Hepatocyte (in vitro differentiated cells): Measurements from ENCODE around the gene PFDN4. TPM values are rescaled to one million over a fixed set of nuclear protein-coding genes. Genes with fewer than 3 reads are reported as not detected.
"Not testable (repeated sequence)": the region's sequence is repeated elsewhere in the genome, so short reads cannot be mapped to it uniquely, and the experiment has no call there.

Experiments
- DNase-seq: peaks from one replicate; pipeline ENCODE4 v3.0.0-alpha.2; 2016; ENCODE audit warnings: low spot score
- H2AFZ ChIP-seq: fragments of 200-600 bp; sonication (generic); 2 replicates; pipeline ENCODE4 v1.6.0; 2016; ENCODE audit warnings: antibody characterized with exemption, mild to moderate bottlenecking
- H3K27ac ChIP-seq: fragments of 200-600 bp; sonication (generic); 2 replicates; pipeline ENCODE4 v1.5.1; 2016; ENCODE audit warnings: mild to moderate bottlenecking
- H3K27me3 ChIP-seq: fragments of 200-600 bp; sonication (generic); 2 replicates; pipeline ENCODE4 v1.6.1; 2016
- H3K36me3 ChIP-seq: fragments of 200-600 bp; sonication (generic); replicated peaks from 2 replicates; pipeline ENCODE4 v1.5.1; 2016; ENCODE audit warnings: low read depth; ENCODE audit not compliant: insufficient read depth
- H3K4me1 ChIP-seq: fragments of 200-600 bp; sonication (generic); 2 replicates; pipeline ENCODE4 v1.5.1; 2016; ENCODE audit warnings: mild to moderate bottlenecking, moderate library complexity; ENCODE audit not compliant: insufficient read depth
- H3K4me2 ChIP-seq: fragments of 200-600 bp; sonication (generic); 2 replicates; pipeline ENCODE4 v1.6.0; 2016
- H3K4me3 ChIP-seq: fragments of 200-600 bp; sonication (generic); 2 replicates; pipeline ENCODE4 v1.5.1; 2016; ENCODE audit warnings: mild to moderate bottlenecking
- H3K79me2 ChIP-seq: fragments of 200-600 bp; sonication (generic); 2 replicates; pipeline ENCODE4 v1.6.0; 2017; ENCODE audit warnings: mild to moderate bottlenecking
- H3K9me2 ChIP-seq: fragments of 200-600 bp; sonication (generic); replicated peaks from 2 replicates; pipeline ENCODE4 v1.6.0; 2017; ENCODE audit warnings: mild to moderate bottlenecking; ENCODE audit not compliant: insufficient read depth
- H3K9me3 ChIP-seq: fragments of 200-600 bp; sonication (generic); 2 replicates; pipeline ENCODE4 v1.5.1; 2016; ENCODE audit warnings: low read depth, mild to moderate bottlenecking
- H4K20me1 ChIP-seq: fragments of 200-600 bp; sonication (generic); 2 replicates; pipeline ENCODE4 v1.6.0; 2016; ENCODE audit warnings: mild to moderate bottlenecking; ENCODE audit not compliant: insufficient read depth, poor library complexity, severe bottlenecking
- CTCF ChIP-seq: fragments of 200-600 bp; sonication (generic); IDR thresholded peaks from 2 replicates; pipeline ENCODE4 v1.5.1; 2016; ENCODE audit warnings: antibody characterized with exemption, mild to moderate bottlenecking; ENCODE audit not compliant: poor library complexity
- EZH2 ChIP-seq: fragments of 200-600 bp; sonication (generic); IDR thresholded peaks from 2 replicates; pipeline ENCODE4 v1.6.1; 2016; ENCODE audit warnings: antibody characterized with exemption, mild to moderate bottlenecking, borderline replicate concordance
- EZH2phosphoT487 ChIP-seq: fragments of 200-600 bp; sonication (generic); IDR thresholded peaks from one replicate; pipeline ENCODE4 v1.6.1; 2018; ENCODE audit warnings: antibody characterized with exemption, mild to moderate bottlenecking, low read depth, moderate library complexity; ENCODE audit not compliant: unreplicated experiment, severe bottlenecking
- WGBS: methylation state at CpG from one replicate; pipeline ENCODE4 v1.1.6; 2016; ENCODE audit warnings: low lambda C conversion rate; ENCODE audit errors: missing lambda C conversion rate; 5-methylcytosine and 5-hydroxymethylcytosine counted together
- polyA plus RNA-seq: library from polyadenylated mRNA; unstranded; fragments of >200 nt; fragmentation: Nextera tagmentation; extraction: Ambion mirVana; gene quantifications from 2 replicates; pipeline ENCODE4 v1.2.1, GENCODE V29; 2016
- total RNA-seq: library from RNA; depleted of rRNA; stranded (reverse); fragments of >200 nt; gene quantifications from 2 replicates; pipeline ENCODE4 v1.2.3, GENCODE V29; 2014

Gene PFDN4
- total and polyA plus RNA-seq, 2 experiments from 2014 or later = 40.0 to 121 TPM

GRCh38 chr20:54262671-54263070 lies 54.8 kb downstream of the PFDN4 start:
- no peaks in the 10 kb centered on the region for H4K20me1 ChIP-seq
- no peak overlapping the region for H2AFZ ChIP-seq
- H3K27me3 ChIP-seq = no peaks in the 10 kb centered on the region
- H3K27ac ChIP-seq = no peak overlapping the region
- TF ChIP-seq EZH2 (no peak), CTCF (no peak), EZH2phosphoT487 (no peak)
- H3K4me2 ChIP-seq = no peak overlapping the region
- no peaks in the 10 kb centered on the region for H3K79me2 ChIP-seq
- H3K36me3 ChIP-seq = no peaks in the 10 kb centered on the region
- no peak overlapping the region for H3K4me3 ChIP-seq
- H3K9me2 ChIP-seq = no peaks in the 10 kb centered on the region
- no peaks in the 10 kb centered on the region for H3K4me1 ChIP-seq
- DNase-seq = no peak
- H3K9me3 ChIP-seq = no peaks in the 10 kb centered on the region
- WGBS = 83% methylated on average over 4 of the region's 4 CpGs

GRCh38 chr20:54263116-54263690 lies 55.3 kb downstream of the PFDN4 start:
- DNase-seq = no peak
- Histone ChIP-seq H3K27me3 (no peaks in the 10 kb centered on the region), H3K79me2 (no peaks in the 10 kb centered on the region), H2AFZ (no peak overlapping the region), H3K4me3 (no peak overlapping the region), H3K4me1 (no peaks in the 10 kb centered on the region), H3K4me2 (no peak overlapping the region), H3K9me2 (no peaks in the 10 kb centered on the region), H3K36me3 (no peaks in the 10 kb centered on the region), H3K9me3 (no peaks in the 10 kb centered on the region), H4K20me1 (no peaks in the 10 kb centered on the region), H3K27ac (no peak overlapping the region)
- 62% methylated on average over 4 of the region's 4 CpGs for WGBS
- no peak for TF ChIP-seq CTCF
- TF ChIP-seq EZH2 = no peak
- no peak for TF ChIP-seq EZH2phosphoT487

GRCh38 chr20:54265791-54266190 lies 57.9 kb downstream of the PFDN4 start:
- 90% methylated on average over 6 of the region's 6 CpGs for WGBS
- H4K20me1 ChIP-seq, H3K4me2 ChIP-seq: not testable (repeated sequence)

GRCh38 chr20:54266844-54267243 lies 59.0 kb downstream of the PFDN4 start:
- Histone ChIP-seq H3K36me3 (no peaks in the 10 kb centered on the region), H3K9me3 (no peaks in the 10 kb centered on the region), H3K4me1 (no peaks in the 10 kb centered on the region), H3K4me2 (no peak overlapping the region), H3K9me2 (no peaks in the 10 kb centered on the region), H4K20me1 (no peaks in the 10 kb centered on the region), H3K27ac (no peak overlapping the region), H2AFZ (no peak overlapping the region), H3K4me3 (no peak overlapping the region), H3K27me3 (no peaks in the 10 kb centered on the region), H3K79me2 (no peaks in the 10 kb centered on the region)
- no peak for DNase-seq
- WGBS = 89% methylated on average over 6 of the region's 6 CpGs
- no peak for TF ChIP-seq EZH2
- TF ChIP-seq EZH2phosphoT487 = no peak
- no peak for TF ChIP-seq CTCF

More at GRCh38 chr20:54265791-54266190, 57.9 kb downstream of the PFDN4 start:
- H3K27me3 ChIP-seq, H3K9me2 ChIP-seq, DNase-seq, H2AFZ ChIP-seq, H3K27ac ChIP-seq, H3K79me2 ChIP-seq, H3K4me3 ChIP-seq, H3K4me1 ChIP-seq, H3K9me3 ChIP-seq, H3K36me3 ChIP-seq: not testable (repeated sequence)
